Measurements from ENCODE around the gene GPSM3. TPM values are rescaled to one million over a fixed set of nuclear protein-coding genes. Genes with fewer than 3 reads are reported as not detected.
A peak's percentile ranks its signal among the peaks of the same experiment; 100 is the strongest.
"Not testable (repeated sequence)": the region's sequence is repeated elsewhere in the genome, so short reads cannot be mapped to it uniquely, and the experiment has no call there.

GPSM3 gene
- total and polyA plus RNA-seq, 2 experiments from 2014 or later, result 5.4 to 7.3 TPM

DNA sequence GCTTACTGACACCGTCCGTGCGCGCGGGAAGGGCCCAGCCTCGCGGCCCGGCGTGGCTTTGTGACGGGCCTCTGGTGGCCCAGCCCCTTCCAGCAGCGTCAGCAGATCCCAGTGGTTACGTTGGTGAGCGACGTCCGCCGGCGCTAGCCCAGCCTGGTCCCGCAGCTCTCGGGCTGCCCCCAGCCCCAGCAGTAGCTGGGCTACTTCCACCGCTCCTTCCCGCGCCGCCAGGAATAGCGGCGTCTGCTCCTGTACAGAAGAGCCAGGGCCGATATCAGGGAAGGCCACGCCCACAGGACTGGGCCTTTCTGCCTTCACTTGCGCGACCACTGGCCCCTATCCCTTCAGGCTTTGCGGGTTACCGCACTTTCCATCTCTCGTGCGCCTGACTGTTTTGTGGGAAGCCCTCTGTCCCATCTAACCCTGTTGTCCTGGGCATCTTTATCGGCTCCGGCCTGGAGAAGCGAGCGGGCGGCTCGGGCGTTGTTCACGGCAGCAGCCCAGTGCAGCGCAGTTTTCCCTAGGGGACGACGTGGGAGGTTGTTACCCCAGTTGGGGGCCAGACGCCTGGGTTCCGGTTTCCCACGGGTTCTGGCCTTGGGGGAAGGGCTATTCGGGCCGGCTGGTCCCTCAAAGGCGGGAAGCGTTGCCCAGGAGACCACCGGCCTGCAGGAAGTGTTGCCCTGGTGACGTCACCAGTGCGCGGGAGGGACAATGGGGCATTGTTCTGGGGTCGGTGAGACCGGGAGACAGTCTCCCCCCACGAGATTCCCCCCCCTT lies 3.6 kb upstream of the GPSM3 start:
- peak overlapping the region; percentile 62 for H2AFZ ChIP-seq
- H3K9me3 ChIP-seq (ENCODE audit: low read depth), result no peaks in the 10 kb centered on the region
- no peaks in the 10 kb centered on the region for H3K9me2 ChIP-seq (ENCODE audit: insufficient read depth)
- TF ChIP-seq EZH2phosphoT487 (IDR thresholded peaks at IDR 0.05; ENCODE audit: insufficient read depth, low read depth) (no peak), EZH2 (IDR thresholded peaks at IDR 0.05; ENCODE audit: insufficient read depth, poor library complexity, severe bottlenecking) (no peak)
- WGBS, 2 experiments (ENCODE audit: low coverage in 1 of 2, low lambda C conversion rate in 2 of 2, missing lambda C conversion rate in 2 of 2), result 0 to 1% methylated on average over 51 to 58 of the region's 58 CpGs
- no peaks in the 10 kb centered on the region for H3K36me3 ChIP-seq (ENCODE audit: low read depth)
- H3K9ac ChIP-seq, result peak overlapping the region; percentile 97
- H3K27me3 ChIP-seq (replicated peaks; ENCODE audit: insufficient read depth), result no peaks in the 10 kb centered on the region
- DNase-seq, result peak; percentile 89
- H3F3A ChIP-seq (ENCODE audit: insufficient read depth), result peaks cover 13% of the 10 kb centered on the region
- peak overlapping the region; percentile 82 for H3K4me3 ChIP-seq
- in situ Hi-C loops (cut with MboI), result no loop called here
- H3K4me1 ChIP-seq (ENCODE audit: insufficient read depth), result peaks cover 25% of the 10 kb centered on the region
- H3K79me2 ChIP-seq (ENCODE audit: insufficient read depth), result no peaks in the 10 kb centered on the region
- no peaks in the 10 kb centered on the region for H4K20me1 ChIP-seq (ENCODE audit: insufficient read depth)
- H3K4me2 ChIP-seq (ENCODE audit: unreplicated experiment), result peak overlapping the region; percentile 81
- H3K27ac ChIP-seq, result peak overlapping the region; percentile 97

DNA sequence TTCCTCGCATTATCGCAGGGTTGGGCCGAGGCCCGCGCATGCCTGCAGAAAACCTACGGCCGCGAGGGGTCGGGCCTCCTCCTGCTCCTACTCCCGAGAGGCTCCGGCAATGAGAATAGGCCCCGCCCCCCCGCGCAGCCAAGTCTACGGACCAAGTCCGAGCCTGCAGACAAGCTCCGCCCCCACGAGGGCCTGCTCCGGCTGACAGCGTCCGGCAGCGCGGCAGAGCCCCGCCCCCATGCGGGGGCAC lies 3.1 kb upstream of the GPSM3 start:
- no peaks in the 10 kb centered on the region for H3K9me3 ChIP-seq (ENCODE audit: low read depth)
- H3K27me3 ChIP-seq (replicated peaks; ENCODE audit: insufficient read depth), result no peaks in the 10 kb centered on the region
- H3K4me1 ChIP-seq (ENCODE audit: insufficient read depth), result peaks cover 25% of the 10 kb centered on the region
- no peak overlapping the region for H3K4me2 ChIP-seq (ENCODE audit: unreplicated experiment)
- no peaks in the 10 kb centered on the region for H3K36me3 ChIP-seq (ENCODE audit: low read depth)
- H3F3A ChIP-seq (ENCODE audit: insufficient read depth), result peaks cover 13% of the 10 kb centered on the region
- H4K20me1 ChIP-seq (ENCODE audit: insufficient read depth), result no peaks in the 10 kb centered on the region
- H3K4me3 ChIP-seq, result no peak overlapping the region
- H3K9ac ChIP-seq, result peak overlapping the region; percentile 89; the same call in 1 of the 2 replicates
- 1% methylated on average over 19 to 21 of the region's 25 CpGs for WGBS, 2 experiments (ENCODE audit: low coverage in 1 of 2, low lambda C conversion rate in 2 of 2, missing lambda C conversion rate in 2 of 2)
- no peaks in the 10 kb centered on the region for H3K9me2 ChIP-seq (ENCODE audit: insufficient read depth)
- no peak for TF ChIP-seq EZH2 (IDR thresholded peaks at IDR 0.05; ENCODE audit: insufficient read depth, poor library complexity, severe bottlenecking)
- TF ChIP-seq EZH2phosphoT487 (IDR thresholded peaks at IDR 0.05; ENCODE audit: insufficient read depth, low read depth), result no peak
- H3K27ac ChIP-seq, result no peak overlapping the region
- peak; percentile 100 for DNase-seq
- H3K79me2 ChIP-seq (ENCODE audit: insufficient read depth), result no peaks in the 10 kb centered on the region
- H2AFZ ChIP-seq, result no peak overlapping the region
- in situ Hi-C loops (cut with MboI), result no loop called here

DNA sequence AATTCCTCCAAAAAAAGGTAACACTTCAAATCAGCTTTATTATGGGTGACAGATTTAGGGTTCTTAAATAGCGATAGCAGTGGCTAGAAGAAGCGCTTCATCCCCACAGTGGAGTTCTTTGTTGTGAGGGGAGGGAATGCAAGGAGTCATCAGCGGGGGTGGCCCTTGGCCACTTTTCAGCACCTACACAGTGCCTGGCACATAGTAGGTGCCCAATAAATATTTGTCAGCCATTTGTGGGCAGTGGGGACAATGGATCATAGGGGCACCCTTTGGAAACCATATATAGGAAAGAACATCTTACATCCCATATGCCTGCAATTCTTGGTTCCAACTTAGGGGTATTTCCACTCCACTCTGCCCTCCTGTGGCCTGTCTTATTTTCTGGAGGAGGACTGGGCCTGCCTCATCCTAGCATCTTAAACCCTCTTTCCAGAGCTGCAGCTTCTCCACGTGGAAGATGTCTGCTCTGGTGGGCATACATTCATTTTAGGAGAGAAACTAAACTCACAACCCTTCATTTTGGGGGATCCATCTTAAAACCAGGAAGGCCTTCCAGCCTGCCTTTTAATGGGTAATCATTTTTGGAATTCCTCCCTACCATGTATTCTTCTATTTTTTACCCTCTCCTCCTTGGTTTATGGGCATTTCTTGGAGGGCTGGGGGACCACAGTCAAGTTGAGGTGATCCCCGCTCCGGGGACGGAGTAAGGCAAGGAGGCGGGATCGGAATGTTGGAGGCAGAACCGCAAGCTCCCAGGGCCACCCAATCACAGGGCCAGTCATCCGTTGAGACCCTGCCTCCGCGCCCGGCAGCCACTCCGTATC lies 2.6 kb upstream of the GPSM3 start:
- H3K4me1 ChIP-seq (ENCODE audit: insufficient read depth), result peaks cover 28% of the 10 kb centered on the region
- peak overlapping the region; percentile 91 for H3K27ac ChIP-seq
- peak overlapping the region; percentile 89 for H3K9ac ChIP-seq
- peak overlapping the region; percentile 80 for H3K4me3 ChIP-seq
- H4K20me1 ChIP-seq (ENCODE audit: insufficient read depth), result no peaks in the 10 kb centered on the region
- no peaks in the 10 kb centered on the region for H3K27me3 ChIP-seq (replicated peaks; ENCODE audit: insufficient read depth)
- no peaks in the 10 kb centered on the region for H3K9me3 ChIP-seq (ENCODE audit: low read depth)
- H3F3A ChIP-seq (ENCODE audit: insufficient read depth), result peaks cover 13% of the 10 kb centered on the region
- peak overlapping the region; percentile 78 for H2AFZ ChIP-seq
- peak; percentile 82 for DNase-seq
- TF ChIP-seq EZH2phosphoT487 (IDR thresholded peaks at IDR 0.05; ENCODE audit: insufficient read depth, low read depth), result no peak
- no peak for TF ChIP-seq EZH2 (IDR thresholded peaks at IDR 0.05; ENCODE audit: insufficient read depth, poor library complexity, severe bottlenecking)
- no peaks in the 10 kb centered on the region for H3K36me3 ChIP-seq (ENCODE audit: low read depth)
- 11% methylated on average over 15 of the region's 15 CpGs for WGBS, 2 experiments (ENCODE audit: low coverage in 1 of 2, low lambda C conversion rate in 2 of 2, missing lambda C conversion rate in 2 of 2)
- H3K79me2 ChIP-seq (ENCODE audit: insufficient read depth), result peaks cover 5% of the 10 kb centered on the region
- H3K4me2 ChIP-seq (ENCODE audit: unreplicated experiment), result peak overlapping the region; percentile 95
- no peaks in the 10 kb centered on the region for H3K9me2 ChIP-seq (ENCODE audit: insufficient read depth)
- in situ Hi-C loops (cut with MboI), result no loop called here

DNA sequence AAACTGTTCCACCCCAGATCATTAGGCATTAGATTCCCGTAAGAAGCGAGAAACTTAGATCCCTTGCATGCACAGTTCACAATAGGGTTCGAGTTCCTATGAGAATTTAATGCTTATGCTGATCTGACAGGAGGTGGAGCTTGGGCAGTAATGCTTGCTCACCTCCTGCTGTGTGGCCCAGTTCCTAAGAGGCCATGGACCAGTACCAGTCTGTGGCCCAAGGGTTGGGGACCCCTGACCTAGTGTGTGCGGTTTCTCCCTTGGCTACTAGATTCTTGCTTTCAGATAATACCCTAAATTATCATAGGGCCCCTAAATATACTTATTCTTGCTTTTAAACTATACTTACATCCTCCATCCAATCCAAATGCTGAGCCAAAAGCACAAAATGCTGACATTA lies 1.9 kb upstream of the GPSM3 start:
- Histone ChIP-seq H3K27me3 (replicated peaks; ENCODE audit: insufficient read depth) (no peaks in the 10 kb centered on the region), H3F3A (ENCODE audit: insufficient read depth) (peaks cover 13% of the 10 kb centered on the region), H3K9me3 (ENCODE audit: low read depth) (no peaks in the 10 kb centered on the region), H3K4me3 (peak overlapping the region; percentile 80; the same call in 1 of the 2 replicates), H3K4me2 (ENCODE audit: unreplicated experiment) (peak overlapping the region; percentile 95), H3K9me2 (ENCODE audit: insufficient read depth) (no peaks in the 10 kb centered on the region), H3K36me3 (ENCODE audit: low read depth) (no peaks in the 10 kb centered on the region), H3K27ac (peak overlapping the region; percentile 91), H3K79me2 (ENCODE audit: insufficient read depth) (peaks cover 12% of the 10 kb centered on the region), H3K9ac (peak overlapping the region; percentile 89), H2AFZ (peak overlapping the region; percentile 78; the same call in 1 of the 2 replicates), H4K20me1 (ENCODE audit: insufficient read depth) (no peaks in the 10 kb centered on the region), H3K4me1 (ENCODE audit: insufficient read depth) (peaks cover 28% of the 10 kb centered on the region)
- TF ChIP-seq EZH2 (IDR thresholded peaks at IDR 0.05; ENCODE audit: insufficient read depth, poor library complexity, severe bottlenecking), result no peak
- no peak for TF ChIP-seq EZH2phosphoT487 (IDR thresholded peaks at IDR 0.05; ENCODE audit: insufficient read depth, low read depth)
- no peak for DNase-seq
- in situ Hi-C loops (cut with MboI), result no loop called here
- 99% methylated on average over 4 of the region's 4 CpGs for WGBS, 2 experiments (ENCODE audit: low coverage in 1 of 2, low lambda C conversion rate in 2 of 2, missing lambda C conversion rate in 2 of 2)

DNA sequence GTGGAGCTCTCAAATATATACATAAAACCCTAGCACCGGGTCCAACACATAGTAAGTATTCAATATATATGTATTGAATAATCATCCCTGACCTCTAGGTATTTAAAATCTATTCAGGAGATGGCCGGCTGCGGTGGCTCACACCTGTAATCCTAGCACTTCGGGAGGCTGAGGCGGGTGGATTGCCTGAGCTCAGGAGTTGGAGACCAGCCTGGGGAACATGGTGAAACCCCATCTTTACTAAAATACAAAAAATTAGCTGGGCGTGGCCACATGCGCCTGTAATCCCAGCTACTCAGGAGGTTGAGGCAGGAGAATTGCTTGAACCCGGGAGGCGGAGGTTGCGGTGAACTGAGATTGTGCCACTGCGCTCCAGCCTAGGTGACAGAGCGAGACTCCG lies 653 bp upstream of the GPSM3 start:
- peaks cover 13% of the 10 kb centered on the region for H3F3A ChIP-seq (ENCODE audit: insufficient read depth)
- H3K4me2 ChIP-seq (ENCODE audit: unreplicated experiment), result peak overlapping the region; percentile 31
- H3K36me3 ChIP-seq (ENCODE audit: low read depth); H3K27me3 ChIP-seq (replicated peaks; ENCODE audit: insufficient read depth); H3K9me2 ChIP-seq (ENCODE audit: insufficient read depth); H3K4me3 ChIP-seq; H3K9me3 ChIP-seq (ENCODE audit: low read depth); in situ Hi-C loops (cut with MboI); DNase-seq; H4K20me1 ChIP-seq (ENCODE audit: insufficient read depth): not testable (repeated sequence)
- H3K27ac ChIP-seq, result peak overlapping the region; percentile 24; the same call in 1 of the 2 replicates
- H2AFZ ChIP-seq, result peak overlapping the region; percentile 77
- H3K9ac ChIP-seq, result peak overlapping the region; percentile 46; the same call in 1 of the 2 replicates
- WGBS, 2 experiments (ENCODE audit: low coverage in 1 of 2, low lambda C conversion rate in 2 of 2, missing lambda C conversion rate in 2 of 2), result 86 to 87% methylated on average over 13 of the region's 13 CpGs
- peaks cover 24% of the 10 kb centered on the region for H3K79me2 ChIP-seq (ENCODE audit: insufficient read depth)
- peaks cover 28% of the 10 kb centered on the region for H3K4me1 ChIP-seq (ENCODE audit: insufficient read depth)

Measured in GM23248 (cell line).